Activated naive CD4-positive, alpha-beta T cell treated with anti-CD3 and anti-CD28 coated beads, Interleukin-2, amount 50 U/mL, for 16 hours (primary cell): ENCODE results near the gene IFNAR1.
"Not testable (repeated sequence)": the region's sequence is repeated elsewhere in the genome, so short reads cannot be mapped to it uniquely, and the experiment has no call there.

Source experiments
- DNase-seq: peaks from one replicate; pipeline ENCODE4 v3.0.0-alpha.2; 2020

Gene IFNAR1

GRCh38 chr21:33308586-33309490, 15.9 kb upstream of the IFNAR1 start:
- no peak for DNase-seq

GRCh38 chr21:33309778-33310177, 15.0 kb upstream of the IFNAR1 start:
- no peak for DNase-seq

- no peak for DNase-seq
These were observed 12.6 kb upstream of the IFNAR1 start for GRCh38 chr21:33312121-33312520.

GRCh38 chr21:33313183-33313582, 11.6 kb upstream of the IFNAR1 start:
- no peak for DNase-seq

GRCh38 chr21:33313611-33314010, 11.2 kb upstream of the IFNAR1 start:
- no peak for DNase-seq

GRCh38 chr21:33314111-33314510, 10.7 kb upstream of the IFNAR1 start:
- DNase-seq = no peak

- DNase-seq = no peak
These were observed 8.6 kb upstream of the IFNAR1 start for GRCh38 chr21:33315946-33316710.

- no peak for DNase-seq
These were observed 7.6 kb upstream of the IFNAR1 start for GRCh38 chr21:33317145-33317544.

- no peak for DNase-seq
These were observed 6.8 kb upstream of the IFNAR1 start for GRCh38 chr21:33317786-33318486.

- not testable (repeated sequence) for DNase-seq
These were observed 3.8 kb upstream of the IFNAR1 start for GRCh38 chr21:33321005-33321404.

- DNase-seq = not testable (repeated sequence)
These were observed 1.2 kb upstream of the IFNAR1 start for GRCh38 chr21:33323610-33324009.

- DNase-seq = peak; percentile 74
These were observed 675 bp downstream of the IFNAR1 start for GRCh38 chr21:33325222-33326067.

GRCh38 chr21:33327326-33327725, 2.6 kb downstream of the IFNAR1 start:
- DNase-seq = no peak

GRCh38 chr21:33327792-33328433, 3.1 kb downstream of the IFNAR1 start:
- no peak for DNase-seq

GRCh38 chr21:33330726-33331125, 6.0 kb downstream of the IFNAR1 start:
- DNase-seq = no peak

- no peak for DNase-seq
These were observed 7.4 kb downstream of the IFNAR1 start for GRCh38 chr21:33332143-33332542.

GRCh38 chr21:33334191-33334590, 9.4 kb downstream of the IFNAR1 start:
- DNase-seq = no peak

GRCh38 chr21:33334824-33335223, 10.1 kb downstream of the IFNAR1 start:
- no peak for DNase-seq

GRCh38 chr21:33339135-33339534, 14.4 kb downstream of the IFNAR1 start:
- DNase-seq = no peak

- DNase-seq = no peak
These were observed 15.1 kb downstream of the IFNAR1 start for GRCh38 chr21:33339918-33340317.

GRCh38 chr21:33345751-33346238, 21.0 kb downstream of the IFNAR1 start:
- no peak for DNase-seq

GRCh38 chr21:33348706-33349105, 23.9 kb downstream of the IFNAR1 start:
- DNase-seq = no peak
